Loucy (cell line): ENCODE results near the gene CD300LG.

Experiments used
- EZH2phosphoT487 ChIP-seq: fragments of 200-600 bp; IDR thresholded peaks from 2 replicates; pipeline ENCODE4 v1.6.1; 2018; ENCODE audit warnings: antibody characterized with exemption, mild to moderate bottlenecking, moderate library complexity, borderline replicate concordance
- TF ChIP-seq, protein P1 (sequence below): fragments of 200-600 bp; sonication (generic); conservative IDR thresholded peaks from 2 replicates; pipeline ENCODE4 v1.5.1; 2014; ENCODE audit warnings: mild to moderate bottlenecking, antibody characterized with exemption, low read length

DNA sequence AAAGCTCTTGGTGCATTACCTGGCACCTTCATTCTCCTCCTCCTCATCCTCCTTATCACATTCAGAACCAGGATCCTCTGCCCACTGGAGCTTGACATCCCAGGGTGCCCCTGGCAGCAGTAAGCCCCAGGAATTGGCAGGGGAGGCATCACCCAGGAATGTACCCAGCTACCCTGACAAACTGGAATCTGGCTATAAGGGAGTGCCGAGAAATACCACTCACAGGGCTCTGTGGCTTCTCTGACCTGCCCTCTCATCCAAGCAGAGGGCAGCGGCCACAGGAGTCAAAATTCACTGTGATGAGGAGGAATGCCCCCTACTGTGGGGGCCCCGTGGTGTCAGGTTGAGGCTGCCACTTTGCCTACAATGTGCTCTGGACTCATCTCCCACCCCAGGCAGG is 33.6 kb upstream of the CD300LG start:
- TF ChIP-seq, protein P1, sequence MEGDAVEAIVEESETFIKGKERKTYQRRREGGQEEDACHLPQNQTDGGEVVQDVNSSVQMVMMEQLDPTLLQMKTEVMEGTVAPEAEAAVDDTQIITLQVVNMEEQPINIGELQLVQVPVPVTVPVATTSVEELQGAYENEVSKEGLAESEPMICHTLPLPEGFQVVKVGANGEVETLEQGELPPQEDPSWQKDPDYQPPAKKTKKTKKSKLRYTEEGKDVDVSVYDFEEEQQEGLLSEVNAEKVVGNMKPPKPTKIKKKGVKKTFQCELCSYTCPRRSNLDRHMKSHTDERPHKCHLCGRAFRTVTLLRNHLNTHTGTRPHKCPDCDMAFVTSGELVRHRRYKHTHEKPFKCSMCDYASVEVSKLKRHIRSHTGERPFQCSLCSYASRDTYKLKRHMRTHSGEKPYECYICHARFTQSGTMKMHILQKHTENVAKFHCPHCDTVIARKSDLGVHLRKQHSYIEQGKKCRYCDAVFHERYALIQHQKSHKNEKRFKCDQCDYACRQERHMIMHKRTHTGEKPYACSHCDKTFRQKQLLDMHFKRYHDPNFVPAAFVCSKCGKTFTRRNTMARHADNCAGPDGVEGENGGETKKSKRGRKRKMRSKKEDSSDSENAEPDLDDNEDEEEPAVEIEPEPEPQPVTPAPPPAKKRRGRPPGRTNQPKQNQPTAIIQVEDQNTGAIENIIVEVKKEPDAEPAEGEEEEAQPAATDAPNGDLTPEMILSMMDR, result no peak
- no peak for TF ChIP-seq EZH2phosphoT487
